OCI-LY1 (cell line): ENCODE results near the gene DIDO1.

Experiments
- H2AFZ ChIP-seq: fragments of 200-600 bp; sonication (generic), shearing (Covaris generic); 2 replicates; pipeline ENCODE4 v1.6.0; 2014; ENCODE audit warnings: antibody characterized with exemption, mild to moderate bottlenecking, low read length
- H3F3A ChIP-seq: fragments of 200-600 bp; sonication (generic), shearing (Covaris generic); 2 replicates; pipeline ENCODE4 v1.6.0; 2014; ENCODE audit warnings: mild to moderate bottlenecking, antibody characterized with exemption, low read length, moderate library complexity; ENCODE audit not compliant: insufficient read depth
- H3K27ac ChIP-seq: fragments of 200-600 bp; sonication (generic); 2 replicates; pipeline ENCODE4 v1.5.1; 2014; ENCODE audit warnings: low read length, mixed run types, mild to moderate bottlenecking, low read depth; ENCODE audit not compliant: poor library complexity, severe bottlenecking
- H3K27me3 ChIP-seq: fragments of 200-600 bp; sonication (generic); 2 replicates; pipeline ENCODE4 v1.6.0; 2014; ENCODE audit warnings: antibody characterized with exemption, mild to moderate bottlenecking, low read length, moderate library complexity; ENCODE audit not compliant: insufficient read depth
- H3K36me3 ChIP-seq: fragments of 200-600 bp; sonication (generic); 2 replicates; pipeline ENCODE4 v1.6.1; 2014; ENCODE audit warnings: mild to moderate bottlenecking, antibody characterized with exemption, low read length, moderate library complexity, mixed read lengths; ENCODE audit not compliant: insufficient read depth
- H3K4me1 ChIP-seq: fragments of 200-600 bp; sonication (generic); 2 replicates; pipeline ENCODE4 v1.5.1; 2014; ENCODE audit warnings: mild to moderate bottlenecking, low read length, moderate library complexity; ENCODE audit not compliant: insufficient read depth, severe bottlenecking
- H3K4me2 ChIP-seq: fragments of 200-600 bp; sonication (generic), shearing (Covaris generic); 2 replicates; pipeline ENCODE4 v1.6.1; 2014; ENCODE audit warnings: low read length
- H3K4me3 ChIP-seq: fragments of 200-600 bp; sonication (generic); 2 replicates; pipeline ENCODE4 v1.5.1; 2014; ENCODE audit warnings: low read length, low read depth, mild to moderate bottlenecking, mixed read lengths; ENCODE audit not compliant: poor library complexity, severe bottlenecking
- H3K79me2 ChIP-seq: fragments of 200-600 bp; shearing (Covaris generic); 2 replicates; pipeline ENCODE4 v1.6.1; 2016; ENCODE audit warnings: mixed run types, low read length, mixed read lengths; ENCODE audit not compliant: insufficient read depth
- H3K9ac ChIP-seq: fragments of 200-600 bp; sonication (generic), shearing (Covaris generic); 2 replicates; pipeline ENCODE4 v1.6.1; 2014; ENCODE audit warnings: mild to moderate bottlenecking, low read length, mixed read lengths
- H3K9me2 ChIP-seq: fragments of 200-600 bp; sonication (generic), shearing (Covaris generic); 2 replicates; pipeline ENCODE4 v1.6.1; 2014; ENCODE audit warnings: low read depth, mild to moderate bottlenecking, low read length, mixed read lengths
- H3K9me3 ChIP-seq: fragments of 200-600 bp; shearing (Covaris generic); 2 replicates; pipeline ENCODE4 v1.6.1; 2014; ENCODE audit warnings: low read length, mixed read lengths
- H4K20me1 ChIP-seq: fragments of 200-600 bp; sonication (generic), shearing (Covaris generic); 2 replicates; pipeline ENCODE4 v1.6.0; 2016; ENCODE audit warnings: mild to moderate bottlenecking, low read length; ENCODE audit not compliant: insufficient read depth
- CTCF ChIP-seq: fragments of 200-600 bp; sonication (generic), shearing (Covaris generic); IDR thresholded peaks from 2 replicates; pipeline ENCODE4 v1.5.1; 2017; ENCODE audit warnings: mild to moderate bottlenecking, antibody characterized with exemption, low read length, moderate library complexity, mixed read lengths
- EZH2 ChIP-seq: fragments of 200-600 bp; sonication (generic), shearing (Covaris generic); IDR thresholded peaks from 2 replicates; pipeline ENCODE4 v1.8.0; 2017; ENCODE audit warnings: borderline replicate concordance, mixed run types, mild to moderate bottlenecking, antibody characterized with exemption, low read length, moderate library complexity, mixed read lengths

Gene DIDO1

GRCh38 chr20:62831854-62832211, 94.5 kb downstream of the DIDO1 start:
- Histone ChIP-seq H3K9me3 (no peaks in the 10 kb centered on the region), H3F3A (no peaks in the 10 kb centered on the region), H3K79me2 (no peaks in the 10 kb centered on the region), H3K4me3 (peak overlapping the region; percentile 56), H3K27me3 (peaks cover 10% of the 10 kb centered on the region; the same call in 1 of the 2 replicates), H3K4me1 (peaks cover 28% of the 10 kb centered on the region), H3K4me2 (peak overlapping the region; percentile 66; the same call in 1 of the 2 replicates), H3K36me3 (0 out of 2 replicates have a peak, but pooled peaks cover under 1% of the 10 kb centered on the region), H2AFZ (no peak overlapping the region), H3K27ac (peak overlapping the region; percentile 87), H3K9me2 (no peaks in the 10 kb centered on the region), H4K20me1 (no peaks in the 10 kb centered on the region), H3K9ac (no peak overlapping the region; the same call in 1 of the 2 replicates)
- no peak for TF ChIP-seq CTCF
- no peak for TF ChIP-seq EZH2

- H3K4me1 ChIP-seq: peaks cover 28% of the 10 kb centered on the region
- no peak overlapping the region for H3K9ac ChIP-seq
- H3K4me3 ChIP-seq: no peak overlapping the region
- no peaks in the 10 kb centered on the region for H3F3A ChIP-seq
- H3K79me2 ChIP-seq: no peaks in the 10 kb centered on the region
- TF ChIP-seq CTCF (no peak), EZH2 (no peak)
- H3K36me3 ChIP-seq: no peaks in the 10 kb centered on the region
- H3K27me3 ChIP-seq: peaks cover 10% of the 10 kb centered on the region; the same call in 1 of the 2 replicates
- no peak overlapping the region for H3K27ac ChIP-seq
- no peaks in the 10 kb centered on the region for H4K20me1 ChIP-seq
- no peaks in the 10 kb centered on the region for H3K9me3 ChIP-seq
- no peaks in the 10 kb centered on the region for H3K9me2 ChIP-seq
- no peak overlapping the region for H2AFZ ChIP-seq
- H3K4me2 ChIP-seq: no peak overlapping the region
These were observed 94.9 kb downstream of the DIDO1 start for GRCh38 chr20:62831361-62831788.

GRCh38 chr20:62830821-62831220, 95.5 kb downstream of the DIDO1 start:
- Histone ChIP-seq H2AFZ (no peak overlapping the region), H3K36me3 (no peaks in the 10 kb centered on the region), H3F3A (no peaks in the 10 kb centered on the region), H3K9ac (no peak overlapping the region), H3K79me2 (no peaks in the 10 kb centered on the region), H4K20me1 (no peaks in the 10 kb centered on the region), H3K4me3 (no peak overlapping the region), H3K27me3 (peaks cover 10% of the 10 kb centered on the region; the same call in 1 of the 2 replicates), H3K4me2 (no peak overlapping the region), H3K4me1 (peaks cover 28% of the 10 kb centered on the region), H3K9me2 (no peaks in the 10 kb centered on the region), H3K27ac (no peak overlapping the region), H3K9me3 (no peaks in the 10 kb centered on the region)
- TF ChIP-seq EZH2: no peak
- TF ChIP-seq CTCF: no peak
